ENCODE measurements around the gene RAB11FIP3.
"Not testable (repeated sequence)": the region's sequence is repeated elsewhere in the genome, so short reads cannot be mapped to it uniquely, and the experiment has no call there.

The RAB11FIP3 gene

GRCh38 chr16:496097-496886 lies 70.8 kb downstream of the RAB11FIP3 start:
- no peak for DNase-seq

GRCh38 chr16:497258-497657 lies 71.8 kb downstream of the RAB11FIP3 start:
- DNase-seq = no peak

- DNase-seq = no peak
These were observed 74.5 kb downstream of the RAB11FIP3 start for GRCh38 chr16:499924-500323.

GRCh38 chr16:500709-501108 lies 75.3 kb downstream of the RAB11FIP3 start:
- DNase-seq = no peak

GRCh38 chr16:502179-502943 lies 76.9 kb downstream of the RAB11FIP3 start:
- DNase-seq = no peak

- DNase-seq = no peak
These were observed 78.0 kb downstream of the RAB11FIP3 start for GRCh38 chr16:503150-504071.

- DNase-seq = no peak
These were observed 80.2 kb downstream of the RAB11FIP3 start for GRCh38 chr16:505479-506245.

- no peak for DNase-seq
These were observed 80.7 kb downstream of the RAB11FIP3 start for GRCh38 chr16:506246-506546.

- not testable (repeated sequence) for DNase-seq
These were observed 82.1 kb downstream of the RAB11FIP3 start for GRCh38 chr16:507527-507926.

- DNase-seq = no peak
These were observed 82.5 kb downstream of the RAB11FIP3 start for GRCh38 chr16:507996-508395.

GRCh38 chr16:508884-509736 lies 83.7 kb downstream of the RAB11FIP3 start:
- DNase-seq = no peak

GRCh38 chr16:510066-510825 lies 84.8 kb downstream of the RAB11FIP3 start:
- no peak for DNase-seq

GRCh38 chr16:512802-513201 lies 87.4 kb downstream of the RAB11FIP3 start:
- DNase-seq = no peak

- DNase-seq = no peak
These were observed 88.5 kb downstream of the RAB11FIP3 start for GRCh38 chr16:513950-514349.

GRCh38 chr16:515175-515938 lies 89.9 kb downstream of the RAB11FIP3 start:
- DNase-seq = no peak

- DNase-seq = no peak
These were observed 90.4 kb downstream of the RAB11FIP3 start for GRCh38 chr16:515939-516226.

- DNase-seq = no peak
These were observed 90.9 kb downstream of the RAB11FIP3 start for GRCh38 chr16:516301-516700.

GRCh38 chr16:518858-519257 lies 93.4 kb downstream of the RAB11FIP3 start:
- no peak for DNase-seq

GRCh38 chr16:519425-519824 lies 94.0 kb downstream of the RAB11FIP3 start:
- no peak for DNase-seq
